K562 (cell line): ENCODE data around the gene IPO11. TPM values are rescaled to one million over a fixed set of nuclear protein-coding genes. Genes with fewer than 3 reads are reported as not detected.

Experiments used
- ATAC-seq: fragments of 200-7000 bp; cut with Tn5 transposase; 3 replicates; pipeline ENCODE4 v1.9.1; 2020; ENCODE audit warnings: moderate library complexity
- BruUV-seq: library from RNA; stranded (reverse); fragments of 400-500 nt; replicated peaks from 2 replicates; lab custom pipeline; 2021; lab: Mats Ljungman, UMichigan
- CTCF ChIA-PET: fragments of 300-600 bp; formaldehyde crosslinking; extraction: SDS; loops from one replicate; lab custom pipeline; 2021; ENCODE audit warnings: low intra/inter-chr PET ratio; lab: Yijun Ruan, JAX
- POLR2A ChIA-PET: fragments of 300-600, 350-650 bp; sonication (Branson Sonifier 250); formaldehyde crosslinking; extraction: SDS; loops from one replicate; lab custom pipeline; 2021; ENCODE audit warnings: antibody characterized with exemption, inconsistent platforms; lab: Yijun Ruan, JAX
- DNase-seq, 4 experiments: peaks; one replicate each; pipeline versions ENCODE4 v3.0.0 to v3.0.0-alpha.2; 2011 to 2018; ENCODE audit warnings: low spot score in 3 of 4, mixed read lengths in 3 of 4; ENCODE audit errors: extremely low read depth in 1 of 4
- FAIRE-seq: peaks from 2 replicates; lab custom pipeline; 2011; peaks lifted over from hg19 to GRCh38; lab: Jason Lieb, UNC
- H2AFZ ChIP-seq: 2 replicates; pipeline ENCODE4 v1.6.0; 2011; ENCODE audit warnings: low read depth, low read length, control low read depth, inconsistent platforms
- H3K27ac ChIP-seq: fragments of 200-600 bp; 3 replicates; pipeline ENCODE4 v1.8.0; 2011; ENCODE audit warnings: low read depth, mild to moderate bottlenecking, control low read depth, inconsistent platforms, low read length, moderate library complexity, mixed read lengths; ENCODE audit errors: extremely low read depth
- H3K27me3 ChIP-seq, 2 experiments: fragments of 300-600 bp in 1 of 2; 2 replicates in 1 of 2; 3 replicates in 1 of 2; pipeline versions ENCODE4 v1.6.0 to v1.8.0; 2011; ENCODE audit warnings: inconsistent platforms in 2 of 2, low read length in 2 of 2, mild to moderate bottlenecking in 1 of 2, mixed read lengths in 1 of 2, moderate library complexity in 1 of 2; ENCODE audit not compliant: control insufficient read depth in 2 of 2, insufficient read depth in 2 of 2
- H3K36me3 ChIP-seq: fragments of 300-600 bp; 3 replicates; pipeline ENCODE4 v1.8.0; 2011; ENCODE audit warnings: mild to moderate bottlenecking, low read length, inconsistent platforms; ENCODE audit not compliant: control insufficient read depth, insufficient read depth
- H3K4me1 ChIP-seq, 2 experiments: fragments of 200-600 bp in 1 of 2; replicated peaks in 1 of 2; 2 replicates in 1 of 2; 3 replicates in 1 of 2; pipeline versions ENCODE4 v1.5.1 to v1.8.0; 2011; ENCODE audit warnings: inconsistent platforms in 2 of 2, low read length in 2 of 2, mild to moderate bottlenecking in 1 of 2, mixed read lengths in 1 of 2, moderate library complexity in 1 of 2; ENCODE audit not compliant: control insufficient read depth in 2 of 2, insufficient read depth in 2 of 2
- H3K4me2 ChIP-seq: 2 replicates; pipeline ENCODE4 v1.6.1; 2011; ENCODE audit warnings: low read length, control low read depth, inconsistent platforms, mixed read lengths; ENCODE audit not compliant: insufficient read depth
- H3K4me3 ChIP-seq: fragments of 200-600 bp; sonication (generic), shearing (Covaris generic); 2 replicates; pipeline ENCODE4 v1.5.1; 2016; ENCODE audit warnings: control low read depth, inconsistent platforms
- H3K79me2 ChIP-seq: fragments of 200-600 bp; 3 replicates; pipeline ENCODE4 v1.8.0; 2011; ENCODE audit warnings: low read length, inconsistent platforms; ENCODE audit not compliant: control insufficient read depth, insufficient read depth
- H3K9ac ChIP-seq, 2 experiments: 2 replicates each; pipeline versions ENCODE4 v1.6.0 to v1.6.1; 2011; ENCODE audit warnings: low read depth in 2 of 2, low read length in 2 of 2, control low read depth in 1 of 2, inconsistent platforms in 1 of 2, mild to moderate bottlenecking in 1 of 2, mixed read lengths in 1 of 2; ENCODE audit not compliant: insufficient read depth in 1 of 2
- H3K9me1 ChIP-seq: one replicate; pipeline ENCODE4 v1.6.0; 2011; ENCODE audit warnings: inconsistent platforms, mild to moderate bottlenecking, low read length, moderate library complexity; ENCODE audit not compliant: control insufficient read depth, insufficient read depth
- H3K9me3 ChIP-seq: replicated peaks from 2 replicates; pipeline ENCODE4 v1.5.1; 2011; ENCODE audit warnings: low read depth, low read length, inconsistent platforms; ENCODE audit not compliant: control insufficient read depth, insufficient read depth
- H4K20me1 ChIP-seq: replicated peaks from 2 replicates; pipeline ENCODE4 v1.6.1; 2011; ENCODE audit warnings: low read length, inconsistent platforms, mixed read lengths; ENCODE audit not compliant: control insufficient read depth, insufficient read depth
- EGR1 ChIP-seq: fragments of 450-650 bp; conservative IDR thresholded peaks from 2 replicates; pipeline ENCODE4 v1.6.1; 2017; ENCODE audit warnings: mild to moderate bottlenecking
- GABPB1 ChIP-seq: sonication (generic); formaldehyde crosslinking; IDR thresholded peaks from 2 replicates; pipeline ENCODE4 v1.8.0; 2022; ENCODE audit warnings: mild to moderate bottlenecking, missing genetic modification reagents
- GTF3C2 ChIP-seq: IDR thresholded peaks from 3 replicates; pipeline ENCODE4 v1.6.1; 2011; ENCODE audit warnings: borderline replicate concordance, mild to moderate bottlenecking, moderate library complexity; ENCODE audit not compliant: insufficient read length; ENCODE audit errors: extremely low read depth
- JUND ChIP-seq, 2 experiments: IDR thresholded peaks; 2 replicates in 1 of 2; 3 replicates in 1 of 2; pipeline ENCODE4 v1.6.1; 2011; ENCODE audit warnings: borderline replicate concordance in 2 of 2, low read depth in 2 of 2, low read length in 2 of 2, improper control_type of control experiment in 1 of 2, missing biosample characterization in 1 of 2, missing genetic modification characterization in 1 of 2, missing genetic modification reagents in 1 of 2
- NCOA2 ChIP-seq, 2 experiments: fragments of 450-650 bp; IDR thresholded peaks; 2 replicates each; pipeline ENCODE4 v1.6.1; 2018; ENCODE audit warnings: mild to moderate bottlenecking in 2 of 2, moderate library complexity in 1 of 2; ENCODE audit not compliant: partially characterized antibody in 2 of 2
- PYGO2 ChIP-seq: fragments of 450-650 bp; IDR thresholded peaks from 2 replicates; pipeline ENCODE4 v1.6.1; 2016; ENCODE audit warnings: mild to moderate bottlenecking, missing genetic modification characterization, moderate library complexity, missing compliant biosample characterization
- SRSF1 ChIP-seq: fragments of 200-400 bp; formaldehyde crosslinking; IDR thresholded peaks from 2 replicates; pipeline ENCODE4 v1.6.1; 2017; ENCODE audit warnings: mild to moderate bottlenecking, low read depth, low read length, moderate library complexity
- WGBS: fragments of 100-300 bp; shearing (Covaris generic); methylation state at CpG from one replicate; pipeline ENCODE4 v1.1.6; 2016; ENCODE audit warnings: low coverage, mixed read lengths; ENCODE audit not compliant: insufficient coverage; ENCODE audit errors: missing lambda C conversion rate; 5-methylcytosine and 5-hydroxymethylcytosine counted together
- in situ Hi-C: fragments of 300-500 bp; cut with MboI; formaldehyde crosslinking; loops from 4 replicates; pipeline ENCODE4 v1.15.0; 2018; ENCODE audit warnings: inconsistent platforms, mixed read lengths
- intact Hi-C: fragments of 100-400 bp; cut with micrococcal nuclease; formaldehyde crosslinking; loops from 2 replicates; pipeline ENCODE4 v1.14.2; 2022
- polyA plus RNA-seq, 8 experiments: library from polyadenylated mRNA; depleted of rRNA in 4 of 8; stranded (reverse) in 5 of 8; unstranded in 3 of 8; fragments of >200 nt; fragmentation: Nextera tagmentation in 2 of 8; fragmentation: Illumina TruSeq in 1 of 8; extraction: Ambion mirVana in 2 of 8; extraction: Trizol in 1 of 8; gene quantifications; 2 replicates each; pipeline versions ENCODE4 v1.2.1 to v1.2.3, GENCODE V29; 2011 to 2014; ENCODE audit warnings: inconsistent platforms in 1 of 8, missing spikeins in 1 of 8
- total RNA-seq, 7 experiments: library from RNA; depleted of rRNA in 6 of 7; stranded (reverse); fragments of >200 nt in 6 of 7; fragmentation: Illumina TruSeq in 2 of 7; extraction: Trizol in 2 of 7; gene quantifications; 2 replicates each; pipeline versions ENCODE4 v1.2.1 to v1.2.3, GENCODE V29; 2011 to 2021; ENCODE audit warnings: low replicate concordance in 1 of 7
- TF ChIP-seq, protein P1 (sequence below): fragments of 250-450 bp; sonication (Bioruptor Pico); IDR thresholded peaks from 2 replicates; pipeline ENCODE4 v1.5.0; 2020; ENCODE audit warnings: mild to moderate bottlenecking

The IPO11 gene
- total and polyA plus RNA-seq, 9 of the 15 experiments (the other 6 are each of a cell fraction or from before 2014, with no cell fraction given): 38.7 to 96.0 (median 70.9) TPM

DNA sequence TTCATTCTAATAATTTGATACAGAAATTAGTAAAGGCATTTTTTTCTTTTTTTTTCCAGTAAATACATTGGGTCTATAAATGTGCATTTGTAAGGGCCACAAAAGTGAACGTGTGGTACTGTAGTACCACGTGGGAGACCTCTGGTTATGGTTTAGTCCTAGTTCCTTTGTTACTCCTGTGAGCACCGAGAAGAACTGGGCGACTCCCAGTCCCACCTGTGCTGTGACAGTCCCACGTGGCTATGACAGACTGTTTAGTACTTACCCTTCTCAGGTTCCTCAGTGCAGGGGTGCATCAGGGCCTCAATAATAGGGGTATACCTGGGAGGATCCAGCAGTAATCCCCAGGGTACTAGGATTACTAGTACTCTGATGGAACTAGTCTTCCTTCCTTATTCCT, 215.3 kb downstream of the IPO11 start:
- TF ChIP-seq NCOA2 (IDR thresholded peaks at IDR 0.05; ENCODE audit: partially characterized antibody in 2 of 2) (no peak), GABPB1 (no peak), SRSF1 (no peak), GTF3C2 (no peak), PYGO2 (tag) (no peak), JUND (IDR thresholded peaks at IDR 0.05; ENCODE audit: borderline replicate concordance, low read depth, low read length) (no peak), JUND (tag; IDR thresholded peaks at IDR 0.05; ENCODE audit: borderline replicate concordance, low read depth, low read length) (no peak), EGR1 (no peak)
- TF ChIP-seq, protein P1, sequence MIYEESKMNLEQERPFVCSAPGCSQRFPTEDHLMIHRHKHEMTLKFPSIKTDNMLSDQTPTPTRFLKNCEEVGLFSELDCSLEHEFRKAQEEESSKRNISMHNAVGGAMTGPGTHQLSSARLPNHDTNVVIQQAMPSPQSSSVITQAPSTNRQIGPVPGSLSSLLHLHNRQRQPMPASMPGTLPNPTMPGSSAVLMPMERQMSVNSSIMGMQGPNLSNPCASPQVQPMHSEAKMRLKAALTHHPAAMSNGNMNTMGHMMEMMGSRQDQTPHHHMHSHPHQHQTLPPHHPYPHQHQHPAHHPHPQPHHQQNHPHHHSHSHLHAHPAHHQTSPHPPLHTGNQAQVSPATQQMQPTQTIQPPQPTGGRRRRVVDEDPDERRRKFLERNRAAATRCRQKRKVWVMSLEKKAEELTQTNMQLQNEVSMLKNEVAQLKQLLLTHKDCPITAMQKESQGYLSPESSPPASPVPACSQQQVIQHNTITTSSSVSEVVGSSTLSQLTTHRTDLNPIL: no peak
- H4K20me1 ChIP-seq: no peaks in the 10 kb centered on the region
- DNase-seq (no peak), ATAC-seq (no peak), FAIRE-seq (no peak)
- in situ Hi-C loops (no loop called here), intact Hi-C loops (no loop called here)
- H3K9me1 ChIP-seq: no peaks in the 10 kb centered on the region
- no peak overlapping the region for H3K4me2 ChIP-seq
- no peak overlapping the region for H3K27ac ChIP-seq
- no peak overlapping the region for H3K4me3 ChIP-seq
- 72% methylated on average over 5 of the region's 5 CpGs for WGBS
- BruUV-seq: no TSS peak
- no peaks in the 10 kb centered on the region for H3K9me3 ChIP-seq
- no peaks in the 10 kb centered on the region for H3K27me3 ChIP-seq
- H3K79me2 ChIP-seq: no peaks in the 10 kb centered on the region; the same call in 2 of the 3 replicates
- H3K36me3 ChIP-seq: peaks cover 46% of the 10 kb centered on the region
- H3K4me1 ChIP-seq: no peaks in the 10 kb centered on the region
- H3K9ac ChIP-seq: no peak overlapping the region
- ChIA-PET POLR2A (no interaction called here), CTCF (no interaction called here)
- H2AFZ ChIP-seq: no peak overlapping the region
